ENCODE data around the gene FCMR.
A peak's percentile ranks its signal among the peaks of the same experiment; 100 is the strongest.

DNA sequence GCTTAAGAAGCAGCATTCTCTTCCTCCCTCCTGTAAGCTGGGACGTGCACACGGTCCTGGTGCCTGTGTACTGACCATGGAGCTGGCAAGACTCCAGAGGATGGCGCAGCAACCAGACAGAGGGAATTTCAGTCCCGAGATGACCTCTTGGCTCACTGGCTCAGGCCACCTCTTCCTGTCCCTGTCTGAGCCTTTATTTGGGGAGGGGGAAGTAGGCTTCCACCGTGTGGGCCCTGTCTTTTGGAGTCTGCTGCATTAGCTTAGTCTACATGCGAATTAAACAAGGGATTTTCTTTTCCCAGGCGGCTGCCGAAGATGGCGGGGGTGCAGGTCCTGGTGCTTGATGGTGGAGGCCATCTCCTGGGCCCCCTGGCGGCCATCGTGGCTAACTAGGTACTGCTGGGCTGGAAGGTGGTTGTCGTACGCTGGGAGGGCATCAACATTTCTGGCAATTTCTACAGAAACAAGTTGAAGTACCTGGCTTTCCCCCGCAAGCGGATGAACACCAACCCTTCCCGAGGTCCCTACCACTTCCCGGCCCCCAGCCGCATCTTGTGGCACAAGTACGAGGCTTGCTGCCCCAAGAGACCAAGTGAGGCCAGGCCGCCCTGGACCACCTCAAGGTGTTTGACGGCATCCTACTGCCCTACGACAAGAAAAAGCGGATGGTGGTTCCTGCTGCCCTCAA is 14.3 kb downstream of the FCMR start:
- TF ChIP-seq, protein P1, sequence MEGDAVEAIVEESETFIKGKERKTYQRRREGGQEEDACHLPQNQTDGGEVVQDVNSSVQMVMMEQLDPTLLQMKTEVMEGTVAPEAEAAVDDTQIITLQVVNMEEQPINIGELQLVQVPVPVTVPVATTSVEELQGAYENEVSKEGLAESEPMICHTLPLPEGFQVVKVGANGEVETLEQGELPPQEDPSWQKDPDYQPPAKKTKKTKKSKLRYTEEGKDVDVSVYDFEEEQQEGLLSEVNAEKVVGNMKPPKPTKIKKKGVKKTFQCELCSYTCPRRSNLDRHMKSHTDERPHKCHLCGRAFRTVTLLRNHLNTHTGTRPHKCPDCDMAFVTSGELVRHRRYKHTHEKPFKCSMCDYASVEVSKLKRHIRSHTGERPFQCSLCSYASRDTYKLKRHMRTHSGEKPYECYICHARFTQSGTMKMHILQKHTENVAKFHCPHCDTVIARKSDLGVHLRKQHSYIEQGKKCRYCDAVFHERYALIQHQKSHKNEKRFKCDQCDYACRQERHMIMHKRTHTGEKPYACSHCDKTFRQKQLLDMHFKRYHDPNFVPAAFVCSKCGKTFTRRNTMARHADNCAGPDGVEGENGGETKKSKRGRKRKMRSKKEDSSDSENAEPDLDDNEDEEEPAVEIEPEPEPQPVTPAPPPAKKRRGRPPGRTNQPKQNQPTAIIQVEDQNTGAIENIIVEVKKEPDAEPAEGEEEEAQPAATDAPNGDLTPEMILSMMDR (IDR thresholded peaks at IDR 0.05), result peak in 3 of 7 experiments; percentile 11 to 28 (median 23)
- TF ChIP-seq POLR2A (IDR thresholded peaks at IDR 0.05), result no peak
